HG03442 (cell line): ENCODE measurements around the gene FBXO48.
"Not testable (repeated sequence)": the region's sequence is repeated elsewhere in the genome, so short reads cannot be mapped to it uniquely, and the experiment has no call there.

ENCODE experiments used
- ATAC-seq: cut with Tn5 transposase; IDR thresholded peaks from one replicate; pipeline ENCODE4 v1.9.1; 2021; ENCODE audit warnings: mild to moderate bottlenecking, moderate library complexity; ENCODE audit not compliant: unreplicated experiment

Gene FBXO48

DNA sequence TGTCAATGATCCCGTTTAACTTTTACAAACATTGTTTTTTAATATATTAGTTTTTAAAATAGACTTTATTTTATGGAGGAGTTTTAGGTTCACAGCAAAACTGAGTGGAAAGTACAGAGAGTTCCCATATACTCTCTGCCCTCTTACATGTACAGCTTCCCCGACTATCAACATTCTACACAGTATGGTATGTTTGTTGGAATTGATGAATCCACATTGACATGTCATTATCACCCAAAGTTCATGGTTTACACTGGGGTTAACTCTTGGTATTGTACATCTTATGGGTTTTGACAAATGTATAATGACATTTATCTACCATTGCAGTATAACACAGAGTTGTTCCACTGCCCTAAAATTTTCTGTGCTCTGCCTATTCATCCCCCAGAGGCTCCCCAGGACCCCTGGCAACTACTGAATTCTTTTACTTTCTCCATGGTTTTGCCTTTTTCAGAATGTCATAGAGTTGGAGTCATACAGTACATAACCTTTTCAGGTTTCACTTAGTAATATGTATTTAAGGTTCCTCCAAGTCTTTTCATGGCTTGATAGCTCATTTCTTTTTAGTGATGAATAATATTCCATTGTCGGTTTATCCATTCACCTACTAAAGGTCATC is 5.8 kb upstream of the FBXO48 start:
- no peak for ATAC-seq

DNA sequence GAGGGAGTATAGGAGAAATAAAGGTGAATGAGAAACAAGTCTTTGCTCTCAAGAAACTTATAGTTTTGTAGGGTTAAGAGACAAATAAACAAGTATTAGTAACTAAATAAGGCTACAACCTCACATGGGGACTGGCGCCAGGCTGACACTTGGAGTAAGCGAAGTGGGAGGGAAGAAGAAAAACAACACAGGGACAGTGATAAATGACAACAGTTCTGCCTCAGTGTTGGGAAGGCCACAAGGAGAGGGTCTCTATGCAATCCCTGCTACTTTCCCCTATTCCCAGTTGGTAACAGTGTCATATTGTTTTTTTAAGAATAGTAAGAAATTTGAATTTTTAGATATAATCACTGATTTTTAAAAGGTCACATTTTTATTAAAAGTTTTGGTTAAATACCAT is 4.3 kb upstream of the FBXO48 start:
- ATAC-seq, result no peak

DNA sequence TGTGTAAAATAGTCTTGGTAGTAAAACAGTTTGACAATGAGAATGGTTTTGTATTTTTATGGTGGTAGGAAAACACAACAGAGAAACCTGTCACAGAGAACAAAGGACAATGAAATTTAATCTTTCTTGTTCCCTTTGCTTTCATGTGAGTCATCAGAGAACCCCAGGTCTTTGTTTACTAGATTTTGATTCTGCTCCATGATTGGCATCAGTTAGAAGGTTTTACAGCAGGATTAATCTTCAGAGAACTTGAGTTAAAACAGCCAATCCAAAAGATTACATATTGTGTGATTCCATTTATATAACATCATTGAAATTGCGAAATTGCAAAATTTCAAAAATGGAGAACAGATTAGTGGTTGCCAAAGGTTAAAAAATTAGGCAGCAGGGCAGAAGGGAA is 2.8 kb upstream of the FBXO48 start:
- ATAC-seq, result no peak

- no peak for ATAC-seq
These were observed 1.7 kb upstream of the FBXO48 start for GRCh38 chr2:68468801-68469200.

- ATAC-seq, result peak; percentile 24
These were observed 367 bp downstream of the FBXO48 start for GRCh38 chr2:68466778-68467076.

- ATAC-seq, result no peak
These were observed 725 bp downstream of the FBXO48 start for GRCh38 chr2:68466361-68466777.

DNA sequence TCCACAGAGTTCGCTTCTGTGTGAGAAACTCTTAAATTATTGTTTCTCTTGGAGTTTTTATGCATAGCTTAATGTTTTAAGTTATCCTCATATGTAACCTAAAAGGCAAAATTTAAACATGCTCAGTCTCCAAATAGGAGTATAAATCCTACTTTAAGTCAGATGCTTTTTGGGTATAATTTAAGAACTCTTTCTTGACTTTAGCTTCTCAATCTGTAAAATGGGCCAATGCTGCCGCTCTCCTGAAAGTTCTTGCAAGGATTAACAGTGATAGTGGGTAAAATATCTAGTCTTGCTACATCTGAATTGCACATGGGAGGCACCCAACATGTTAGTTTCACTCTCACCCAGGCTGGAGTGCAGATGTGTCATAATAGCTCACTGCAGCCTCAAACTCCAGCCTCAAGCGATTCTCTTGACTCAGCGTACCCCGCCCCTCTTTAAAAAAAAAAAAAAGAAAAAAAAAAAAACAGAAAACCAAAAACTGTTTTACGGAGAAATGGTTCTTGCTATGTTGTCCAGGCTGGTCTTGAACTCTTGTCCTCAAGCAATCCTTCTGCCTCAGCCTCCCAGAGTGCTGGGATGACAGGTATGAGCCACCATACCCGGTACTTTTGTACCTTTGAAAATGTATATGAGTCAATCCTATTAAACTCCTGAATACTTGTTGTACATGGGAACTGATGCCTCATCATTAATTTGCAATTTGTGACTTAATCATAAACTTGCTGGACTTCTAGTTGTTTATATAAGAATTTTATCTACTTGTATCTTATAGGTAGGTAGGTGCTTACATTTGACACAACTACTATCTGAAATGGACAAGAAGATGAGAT is 1.8 kb downstream of the FBXO48 start:
- no peak for ATAC-seq

DNA sequence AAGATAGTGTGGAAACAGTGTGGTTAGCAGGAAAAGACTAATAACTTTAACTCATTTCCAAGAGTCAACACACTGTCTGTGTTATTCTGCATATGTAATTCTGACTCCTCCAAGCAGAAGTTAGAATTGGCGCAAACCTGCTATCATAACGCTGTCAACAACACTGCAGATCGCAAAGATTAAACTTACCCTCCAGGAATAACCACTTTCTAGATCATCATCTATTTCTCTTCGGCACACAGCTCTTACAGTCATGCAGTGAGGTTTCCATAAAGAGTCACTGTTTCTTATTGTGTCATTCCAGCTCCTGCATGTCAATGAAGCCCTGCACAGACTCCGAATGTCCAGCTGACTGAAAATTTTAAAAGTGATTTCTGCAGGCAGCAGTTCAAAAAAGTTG is 2.4 kb downstream of the FBXO48 start:
- ATAC-seq, result no peak

DNA sequence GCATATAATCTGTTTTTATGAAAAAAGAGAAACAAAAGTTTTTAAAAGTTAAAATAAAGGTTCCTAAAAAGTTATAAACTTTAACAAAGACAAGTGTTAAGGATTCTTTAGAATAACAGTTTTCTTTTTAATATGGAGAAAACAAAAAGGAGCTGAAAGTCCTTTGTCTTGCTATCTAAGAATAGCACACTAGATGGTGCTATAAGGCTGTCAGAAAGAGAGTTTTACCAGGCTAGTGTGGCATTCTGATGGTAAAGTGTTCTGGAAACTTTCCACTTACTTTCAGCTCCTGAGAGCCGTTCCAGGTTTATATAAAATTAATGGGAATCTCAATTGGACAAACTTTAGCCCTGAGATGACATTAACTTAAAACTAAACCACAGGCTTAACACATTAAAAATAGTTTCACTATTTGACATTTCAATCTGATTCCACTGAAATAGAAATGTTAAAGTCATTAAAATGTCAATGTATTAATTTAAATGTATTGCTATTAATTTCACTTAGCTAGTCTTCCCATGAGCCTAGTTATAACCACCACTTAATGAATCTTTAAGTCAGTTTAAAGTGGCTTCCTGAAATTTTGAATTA is 3.7 kb downstream of the FBXO48 start:
- no peak for ATAC-seq

- ATAC-seq, result no peak
These were observed 8.1 kb downstream of the FBXO48 start for GRCh38 chr2:68458981-68459380.

GRCh38 chr2:68456198-68456597 is 10.9 kb downstream of the FBXO48 start:
- ATAC-seq, result no peak

DNA sequence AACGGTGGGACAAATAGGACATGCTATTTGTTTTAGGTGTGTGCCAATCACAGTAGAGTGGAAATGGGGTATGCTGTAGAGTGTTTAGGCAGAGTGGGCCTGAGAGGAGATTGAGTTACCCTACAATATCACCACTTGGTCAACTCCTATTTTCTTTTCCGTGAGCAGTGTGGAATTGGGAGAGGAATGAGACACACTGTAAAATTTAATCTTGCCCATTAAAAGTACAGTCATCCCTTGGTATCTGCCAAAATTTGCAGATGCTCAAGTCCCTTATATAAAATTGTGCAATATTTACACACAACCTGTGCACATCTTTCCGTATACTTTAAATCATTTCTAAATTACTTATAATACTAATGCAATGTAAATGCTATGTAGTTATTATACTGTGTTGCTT is 12.4 kb downstream of the FBXO48 start:
- ATAC-seq, result no peak

- ATAC-seq, result no peak
These were observed 13.2 kb downstream of the FBXO48 start for GRCh38 chr2:68453761-68454360.

GRCh38 chr2:68452158-68452900 is 14.8 kb downstream of the FBXO48 start:
- ATAC-seq, result no peak

- no peak for ATAC-seq
These were observed 18.1 kb downstream of the FBXO48 start for GRCh38 chr2:68448671-68449653.

- ATAC-seq, result no peak
These were observed 20.0 kb downstream of the FBXO48 start for GRCh38 chr2:68447118-68447517.

DNA sequence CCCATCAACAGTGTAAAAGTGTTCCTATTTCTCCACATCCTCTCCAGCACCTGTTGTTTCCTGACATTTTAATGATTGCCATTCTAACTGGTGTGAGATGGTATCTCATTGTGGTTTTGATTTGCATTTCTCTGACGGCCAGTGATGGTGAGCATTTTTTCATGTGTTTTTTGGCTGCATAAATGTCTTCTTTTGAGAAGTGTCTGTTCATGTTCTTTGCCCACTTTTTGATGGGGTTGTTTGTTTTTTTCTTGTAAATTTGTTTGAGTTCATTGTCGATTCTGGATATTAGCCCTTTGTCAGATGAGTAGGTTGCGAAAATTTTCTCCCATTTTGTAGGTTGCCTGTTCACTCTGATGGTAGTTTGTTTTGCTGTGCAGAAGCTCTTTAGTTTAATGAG is 20.7 kb downstream of the FBXO48 start:
- not testable (repeated sequence) for ATAC-seq

DNA sequence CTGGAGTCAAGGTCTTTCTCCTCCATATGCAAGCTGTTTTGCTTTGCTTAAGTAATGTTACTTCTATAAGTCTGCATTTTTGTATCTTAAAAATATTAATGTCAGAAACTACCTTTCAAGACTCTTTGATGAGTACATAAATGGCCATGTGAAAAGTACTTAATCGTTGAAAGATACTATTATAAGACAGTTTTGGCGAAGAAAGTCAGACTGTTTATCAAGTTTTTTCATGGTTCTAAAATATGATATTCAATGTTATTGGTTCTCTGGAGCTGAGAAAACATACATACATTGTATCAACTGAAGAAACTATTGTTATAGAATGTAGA is 25.1 kb downstream of the FBXO48 start:
- no peak for ATAC-seq

DNA sequence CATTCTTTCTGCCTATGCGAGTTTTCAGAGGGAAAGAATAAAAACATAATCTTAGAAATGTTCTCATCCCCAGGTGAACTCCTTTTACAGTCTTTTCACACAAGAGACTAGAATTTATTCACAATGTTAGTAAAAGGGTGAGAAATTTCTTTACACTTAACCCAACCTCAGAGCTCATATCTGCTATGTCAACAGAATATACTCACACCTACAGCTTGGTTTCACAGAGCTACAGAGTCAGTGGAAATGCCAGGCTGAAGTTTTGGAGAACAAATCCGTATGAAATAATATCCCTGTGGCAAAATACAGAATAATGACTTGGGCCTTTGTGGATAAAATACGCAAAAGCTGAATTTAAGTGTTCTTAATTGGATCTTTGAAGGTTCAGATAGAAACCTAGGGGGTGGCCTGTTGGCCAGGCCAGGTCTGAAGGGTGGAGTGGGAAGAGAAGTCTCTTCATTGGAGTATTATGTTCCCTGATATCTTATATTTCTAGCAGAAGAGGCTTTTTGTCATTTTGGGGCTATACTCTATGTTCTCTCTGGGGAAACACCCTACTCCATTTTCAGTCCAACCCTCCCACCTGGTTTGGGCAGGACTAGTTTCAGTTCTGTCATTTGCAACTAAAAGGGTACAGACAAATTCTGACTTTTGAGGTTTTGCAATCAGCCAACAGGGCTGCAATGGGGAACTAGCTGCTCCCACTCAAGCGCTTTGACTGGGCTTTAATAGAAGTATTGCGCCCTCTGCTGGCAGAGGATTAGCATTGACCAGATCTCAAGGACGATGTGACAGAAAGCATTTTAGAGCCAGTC is 25.7 kb downstream of the FBXO48 start:
- peak; percentile 96 for ATAC-seq
